GM19025 (cell line): ENCODE data around the gene RIPOR3.
"Not testable (repeated sequence)": the region's sequence is repeated elsewhere in the genome, so short reads cannot be mapped to it uniquely, and the experiment has no call there.

ENCODE experiments used
- ATAC-seq: cut with Tn5 transposase; IDR thresholded peaks from one replicate; pipeline ENCODE4 v1.9.1; 2021; ENCODE audit warnings: mild to moderate bottlenecking, low read depth, moderate library complexity; ENCODE audit not compliant: unreplicated experiment

The RIPOR3 gene

GRCh38 chr20:50635676-50636600 lies 55.4 kb downstream of the RIPOR3 start:
- ATAC-seq, result no peak

GRCh38 chr20:50635014-50635557 lies 56.3 kb downstream of the RIPOR3 start:
- ATAC-seq, result no peak

GRCh38 chr20:50634191-50634590 lies 57.2 kb downstream of the RIPOR3 start:
- ATAC-seq, result no peak

- ATAC-seq, result no peak
Observed at GRCh38 chr20:50633361-50633760, 58.0 kb downstream of the RIPOR3 start.

- no peak for ATAC-seq
Observed at GRCh38 chr20:50632701-50633100, 58.6 kb downstream of the RIPOR3 start.

GRCh38 chr20:50632236-50632635 lies 59.1 kb downstream of the RIPOR3 start:
- no peak for ATAC-seq

- no peak for ATAC-seq
Observed at GRCh38 chr20:50630578-50631263, 60.6 kb downstream of the RIPOR3 start.

GRCh38 chr20:50629670-50630045 lies 61.7 kb downstream of the RIPOR3 start:
- ATAC-seq, result no peak

- ATAC-seq, result no peak
Observed at GRCh38 chr20:50628853-50629669, 62.3 kb downstream of the RIPOR3 start.

- no peak for ATAC-seq
Observed at GRCh38 chr20:50628332-50628731, 63.0 kb downstream of the RIPOR3 start.

GRCh38 chr20:50627747-50628146 lies 63.6 kb downstream of the RIPOR3 start:
- ATAC-seq, result no peak

- ATAC-seq, result no peak
Observed at GRCh38 chr20:50625986-50626677, 65.2 kb downstream of the RIPOR3 start.

GRCh38 chr20:50624351-50625016 lies 66.9 kb downstream of the RIPOR3 start:
- ATAC-seq, result no peak

- ATAC-seq, result no peak
Observed at GRCh38 chr20:50621068-50621665, 70.2 kb downstream of the RIPOR3 start.

GRCh38 chr20:50620459-50620858 lies 70.9 kb downstream of the RIPOR3 start:
- ATAC-seq, result not testable (repeated sequence)

GRCh38 chr20:50618537-50618936 lies 72.8 kb downstream of the RIPOR3 start:
- no peak for ATAC-seq

GRCh38 chr20:50617022-50617421 lies 74.3 kb downstream of the RIPOR3 start:
- ATAC-seq, result no peak

GRCh38 chr20:50615407-50615806 lies 75.9 kb downstream of the RIPOR3 start:
- ATAC-seq, result no peak
